Measurements from ENCODE around the gene GJC1. TPM values are rescaled to one million over a fixed set of nuclear protein-coding genes. Genes with fewer than 3 reads are reported as not detected.

GJC1 gene
- polyA plus RNA-seq, 1 donor: 8.2 TPM

DNA sequence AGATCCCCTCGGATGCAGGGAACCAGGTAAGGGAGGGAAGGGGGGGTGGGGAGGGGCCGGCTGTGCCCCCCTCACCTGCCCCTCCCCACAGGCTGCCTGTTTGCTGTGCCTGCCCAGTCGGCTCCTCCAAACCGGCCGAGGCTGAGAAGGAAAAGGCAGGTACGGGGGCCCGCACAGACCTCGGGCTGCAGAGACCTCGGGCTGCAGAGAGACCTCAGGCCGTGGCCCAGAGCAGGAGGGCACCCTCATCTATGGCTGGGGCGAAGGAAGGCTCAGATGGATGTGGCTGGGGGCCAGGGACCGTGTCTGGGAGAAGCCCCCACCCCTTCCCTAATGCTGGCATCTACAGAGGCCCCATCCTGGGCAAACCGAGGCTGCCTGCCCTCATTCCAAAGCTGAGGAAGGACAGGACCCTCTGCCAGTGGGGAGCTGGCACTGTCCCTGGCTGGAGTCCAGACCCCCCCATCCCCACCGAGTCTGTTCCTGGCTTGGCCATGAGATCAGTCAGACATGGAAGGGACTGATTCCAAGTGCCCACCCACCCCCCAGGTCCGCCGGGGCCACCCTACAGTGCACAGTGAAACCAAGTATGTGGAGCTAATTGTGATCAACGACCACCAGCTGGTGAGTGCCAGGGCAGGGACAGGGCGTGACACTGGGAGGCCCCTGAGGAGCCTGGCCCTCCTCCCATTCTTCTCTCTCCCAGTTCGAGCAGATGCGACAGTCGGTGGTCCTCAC, 57.6 kb downstream of the GJC1 start:
- Histone ChIP-seq H3K27ac (ENCODE audit: low read length) (no peak overlapping the region), H3K4me1 (ENCODE audit: control insufficient read depth, insufficient read depth, low read length) (peaks cover 9% of the 10 kb centered on the region), H3K9me3 (ENCODE audit: control insufficient read depth, low read depth, low read length) (peaks cover 3% of the 10 kb centered on the region), H3K36me3 (ENCODE audit: control insufficient read depth, insufficient read depth, low read length) (no peaks in the 10 kb centered on the region), H3K4me3 (ENCODE audit: low read length) (no peak overlapping the region), H3K27me3 (ENCODE audit: control insufficient read depth, insufficient read depth, low read length) (peaks cover 12% of the 10 kb centered on the region)
- WGBS (ENCODE audit: insufficient coverage, low lambda C conversion rate): no CpG with 5 or more reads among the region's 21 CpGs
- DNase-seq: no peak

DNA sequence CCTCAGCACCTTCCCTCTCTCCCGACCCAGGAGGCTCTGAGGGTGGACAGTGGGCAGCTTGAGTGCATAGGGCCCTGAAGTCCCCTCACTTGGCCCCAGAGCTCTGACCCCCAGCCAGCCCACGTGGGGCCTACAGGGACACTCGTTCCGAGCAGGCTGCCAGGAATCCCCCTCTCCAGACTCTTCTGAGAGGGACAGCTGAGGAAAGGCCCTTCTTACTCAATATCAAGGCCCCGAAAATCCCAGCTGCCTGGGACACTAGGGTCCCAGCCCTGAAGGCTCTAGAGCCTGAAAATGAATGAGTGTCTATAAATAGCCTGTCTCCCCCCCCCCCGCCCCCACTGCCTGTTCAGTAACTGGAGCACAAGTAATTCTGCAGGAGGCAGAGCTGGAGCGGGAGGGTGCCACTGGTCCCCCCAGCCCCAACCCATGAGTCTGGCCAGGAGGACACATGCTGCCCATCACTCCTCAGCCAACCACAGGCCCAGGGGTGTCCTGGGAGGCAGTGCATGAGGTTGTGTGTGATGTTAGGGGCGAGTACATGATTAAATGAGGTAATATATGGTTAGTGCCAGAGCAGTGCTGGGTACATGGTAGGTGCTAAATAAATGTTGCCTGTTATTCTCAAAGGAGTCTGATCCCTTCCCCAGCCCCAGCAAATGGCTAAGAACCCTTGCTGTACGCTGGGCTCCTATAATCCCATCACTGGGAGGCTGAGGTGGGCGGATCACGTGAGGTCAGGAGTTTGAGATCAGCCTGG, 59.7 kb downstream of the GJC1 start:
- Histone ChIP-seq H3K27me3 (ENCODE audit: control insufficient read depth, insufficient read depth, low read length) (peaks cover 17% of the 10 kb centered on the region), H3K4me1 (ENCODE audit: control insufficient read depth, insufficient read depth, low read length) (peaks cover 4% of the 10 kb centered on the region), H3K36me3 (ENCODE audit: control insufficient read depth, insufficient read depth, low read length) (no peaks in the 10 kb centered on the region), H3K4me3 (ENCODE audit: low read length) (no peak overlapping the region), H3K9me3 (ENCODE audit: control insufficient read depth, low read depth, low read length) (peaks cover 2% of the 10 kb centered on the region), H3K27ac (ENCODE audit: low read length) (no peak overlapping the region)
- no CpG with 5 or more reads among the region's 11 CpGs for WGBS (ENCODE audit: insufficient coverage, low lambda C conversion rate)
- DNase-seq: no peak

DNA sequence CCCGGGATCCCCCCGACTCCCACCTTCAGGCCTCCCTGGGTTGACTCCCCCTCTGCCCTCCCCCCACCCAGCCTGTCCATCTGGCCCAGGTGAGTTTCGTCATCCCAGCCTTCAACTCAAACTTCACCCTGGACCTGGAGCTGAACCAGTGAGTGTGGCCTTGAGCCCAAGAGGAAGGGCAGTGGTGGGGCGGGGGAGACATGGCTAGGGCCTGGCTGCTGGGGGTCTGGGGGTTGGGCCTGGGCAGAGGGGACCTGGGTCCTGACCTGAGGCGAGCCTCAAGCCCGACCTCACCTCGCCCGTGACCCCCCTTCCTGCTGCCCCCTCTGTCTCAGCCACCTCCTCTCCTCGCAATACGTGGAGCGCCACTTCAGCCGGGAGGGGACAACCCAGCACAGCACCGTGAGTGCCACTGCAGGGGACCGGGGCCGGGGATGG, 60.4 kb downstream of the GJC1 start:
- H3K27me3 ChIP-seq (ENCODE audit: control insufficient read depth, insufficient read depth, low read length): peaks cover 17% of the 10 kb centered on the region

DNA sequence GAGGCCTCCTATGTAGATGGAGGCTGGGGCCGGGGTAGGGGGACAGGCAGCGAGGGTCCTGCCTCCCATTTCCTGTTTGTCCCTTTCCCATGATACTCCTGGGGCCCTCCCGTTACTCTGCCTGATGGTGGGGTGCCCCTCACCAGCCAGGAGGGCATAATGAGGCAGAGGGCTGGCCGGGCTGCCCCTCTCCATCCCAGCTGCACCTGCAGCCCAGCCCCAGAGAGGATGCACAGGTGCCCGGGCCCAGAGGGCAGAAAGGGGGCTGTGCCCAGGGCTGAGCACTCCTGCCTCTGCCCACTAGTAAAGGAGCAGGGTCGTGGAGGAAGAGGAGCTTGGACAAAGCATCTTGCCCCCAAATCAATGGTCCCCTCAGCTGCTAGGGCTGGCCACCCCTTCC, 60.9 kb downstream of the GJC1 start:
- H3K4me1 ChIP-seq (ENCODE audit: control insufficient read depth, insufficient read depth, low read length): no peaks in the 10 kb centered on the region

More for the DNA sequence above, 60.4 kb downstream of the GJC1 start:
- DNase-seq: no peak
- no peaks in the 10 kb centered on the region for H3K36me3 ChIP-seq (ENCODE audit: control insufficient read depth, insufficient read depth, low read length)
- no peak overlapping the region for H3K27ac ChIP-seq (ENCODE audit: low read length)
- H3K4me1 ChIP-seq (ENCODE audit: control insufficient read depth, insufficient read depth, low read length): no peaks in the 10 kb centered on the region
- no CpG with 5 or more reads among the region's 15 CpGs for WGBS (ENCODE audit: insufficient coverage, low lambda C conversion rate)
- H3K9me3 ChIP-seq (ENCODE audit: control insufficient read depth, low read depth, low read length): no peaks in the 10 kb centered on the region
- no peak overlapping the region for H3K4me3 ChIP-seq (ENCODE audit: low read length)

DNA sequence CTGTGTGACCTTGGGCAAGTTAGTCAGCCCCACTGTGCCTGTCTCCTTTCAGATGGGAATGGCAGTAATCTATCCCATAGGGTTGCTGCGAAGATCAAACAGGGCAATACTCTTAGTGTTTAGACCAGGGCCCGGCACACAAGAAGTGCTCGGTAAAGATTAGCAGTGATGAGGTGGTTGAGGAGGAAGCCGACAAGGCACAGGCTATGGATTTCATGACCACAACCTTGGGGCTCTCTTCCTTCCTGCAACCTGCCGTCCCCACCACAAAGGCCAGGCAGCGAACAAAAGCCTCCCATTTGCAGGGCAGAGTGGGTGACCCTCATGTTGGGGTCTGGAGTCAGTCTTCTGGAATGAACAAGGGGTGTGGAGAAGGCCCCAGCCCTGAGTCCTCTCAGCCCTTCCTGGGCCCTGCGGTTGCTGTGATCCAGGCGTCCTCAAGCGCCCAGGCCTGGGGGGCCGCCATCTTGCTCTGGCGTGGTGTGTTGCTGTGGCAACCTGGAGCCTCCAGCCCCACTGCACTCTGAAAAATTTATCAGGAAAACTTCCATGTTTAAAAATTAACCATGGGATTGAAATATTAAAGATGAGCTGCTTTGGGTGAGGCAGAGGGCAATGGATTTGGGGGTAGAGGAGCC, 61.5 kb downstream of the GJC1 start:
- peaks cover 22% of the 10 kb centered on the region for H3K27me3 ChIP-seq (ENCODE audit: control insufficient read depth, insufficient read depth, low read length)
- no peaks in the 10 kb centered on the region for H3K9me3 ChIP-seq (ENCODE audit: control insufficient read depth, low read depth, low read length)
- WGBS (ENCODE audit: insufficient coverage, low lambda C conversion rate): no CpG with 5 or more reads among the region's 11 CpGs
- H3K4me3 ChIP-seq (ENCODE audit: low read length): no peak overlapping the region
- H3K36me3 ChIP-seq (ENCODE audit: control insufficient read depth, insufficient read depth, low read length): no peaks in the 10 kb centered on the region
- H3K4me1 ChIP-seq (ENCODE audit: control insufficient read depth, insufficient read depth, low read length): no peaks in the 10 kb centered on the region
- H3K27ac ChIP-seq (ENCODE audit: low read length): no peak overlapping the region
- no peak for DNase-seq

More for the DNA sequence above, 60.9 kb downstream of the GJC1 start:
- Histone ChIP-seq H3K36me3 (ENCODE audit: control insufficient read depth, insufficient read depth, low read length) (no peaks in the 10 kb centered on the region), H3K27ac (ENCODE audit: low read length) (no peak overlapping the region), H3K4me3 (ENCODE audit: low read length) (no peak overlapping the region), H3K27me3 (ENCODE audit: control insufficient read depth, insufficient read depth, low read length) (peaks cover 22% of the 10 kb centered on the region), H3K9me3 (ENCODE audit: control insufficient read depth, low read depth, low read length) (no peaks in the 10 kb centered on the region)
- no peak for DNase-seq
- no CpG with 5 or more reads among the region's 6 CpGs for WGBS (ENCODE audit: insufficient coverage, low lambda C conversion rate)

DNA sequence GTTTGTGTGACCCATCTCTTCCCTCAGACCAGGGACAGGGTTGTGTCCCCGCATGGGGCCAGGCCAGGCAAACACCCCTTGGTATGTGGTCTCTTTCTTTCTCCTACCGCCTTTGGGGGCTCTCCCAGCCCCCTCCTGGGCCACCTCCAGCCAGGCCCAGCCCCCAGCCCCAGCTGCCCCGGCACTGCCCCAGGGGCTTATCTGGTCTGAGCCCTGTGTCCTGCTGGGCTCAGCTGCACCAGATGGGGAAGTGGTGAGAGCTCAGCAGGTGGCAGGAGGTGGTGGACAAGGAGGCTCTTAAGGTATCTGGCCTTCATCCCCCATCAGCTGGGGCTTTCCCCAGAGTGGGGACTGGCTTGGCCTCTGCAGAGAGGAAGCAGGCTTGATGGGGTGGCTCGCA, 62.6 kb downstream of the GJC1 start:
- H3K27me3 ChIP-seq (ENCODE audit: control insufficient read depth, insufficient read depth, low read length): peaks cover 23% of the 10 kb centered on the region

DNA sequence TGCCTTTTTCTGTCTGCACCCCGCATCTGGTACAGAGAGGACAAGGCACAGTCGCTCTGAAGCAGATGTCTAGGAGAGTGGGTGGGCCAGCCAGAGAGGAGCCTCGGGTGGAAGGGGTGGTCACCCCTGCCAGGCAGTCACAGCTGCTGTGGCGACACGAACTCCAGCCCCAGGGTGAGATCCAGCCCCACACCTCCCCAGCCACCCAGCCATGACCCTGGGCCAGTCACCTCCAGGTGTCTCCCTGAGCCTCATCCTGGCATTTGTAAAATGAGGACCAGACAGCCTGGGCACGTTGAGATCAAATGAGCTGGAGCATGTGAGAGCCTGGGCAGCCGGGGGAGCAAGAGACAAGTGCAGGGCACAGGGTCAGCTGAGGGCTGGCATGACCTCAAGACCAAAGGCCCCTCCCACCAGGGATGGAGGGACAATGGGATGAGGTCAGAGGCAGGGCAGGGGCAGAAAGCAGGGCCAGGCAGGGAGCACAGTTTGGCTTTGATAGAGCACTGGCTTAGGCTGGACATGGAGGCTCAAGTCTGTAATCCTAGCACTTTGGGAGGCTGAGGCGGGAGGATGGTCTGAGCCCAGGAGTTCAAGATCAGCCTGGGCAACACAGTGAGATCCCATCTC, 63.6 kb downstream of the GJC1 start:
- DNase-seq: no peak
- WGBS (ENCODE audit: insufficient coverage, low lambda C conversion rate): no CpG with 5 or more reads among the region's 8 CpGs
- Histone ChIP-seq H3K27me3 (ENCODE audit: control insufficient read depth, insufficient read depth, low read length) (peaks cover 29% of the 10 kb centered on the region), H3K4me1 (ENCODE audit: control insufficient read depth, insufficient read depth, low read length) (no peaks in the 10 kb centered on the region), H3K36me3 (ENCODE audit: control insufficient read depth, insufficient read depth, low read length) (no peaks in the 10 kb centered on the region), H3K4me3 (ENCODE audit: low read length) (no peak overlapping the region), H3K27ac (ENCODE audit: low read length) (no peak overlapping the region), H3K9me3 (ENCODE audit: control insufficient read depth, low read depth, low read length) (no peaks in the 10 kb centered on the region)

More for the DNA sequence above, 62.6 kb downstream of the GJC1 start:
- no peak overlapping the region for H3K4me3 ChIP-seq (ENCODE audit: low read length)
- no peak for DNase-seq
- H3K4me1 ChIP-seq (ENCODE audit: control insufficient read depth, insufficient read depth, low read length): no peaks in the 10 kb centered on the region
- WGBS (ENCODE audit: insufficient coverage, low lambda C conversion rate): no CpG with 5 or more reads among the region's 4 CpGs
- H3K9me3 ChIP-seq (ENCODE audit: control insufficient read depth, low read depth, low read length): no peaks in the 10 kb centered on the region
- no peak overlapping the region for H3K27ac ChIP-seq (ENCODE audit: low read length)
- no peaks in the 10 kb centered on the region for H3K36me3 ChIP-seq (ENCODE audit: control insufficient read depth, insufficient read depth, low read length)

DNA sequence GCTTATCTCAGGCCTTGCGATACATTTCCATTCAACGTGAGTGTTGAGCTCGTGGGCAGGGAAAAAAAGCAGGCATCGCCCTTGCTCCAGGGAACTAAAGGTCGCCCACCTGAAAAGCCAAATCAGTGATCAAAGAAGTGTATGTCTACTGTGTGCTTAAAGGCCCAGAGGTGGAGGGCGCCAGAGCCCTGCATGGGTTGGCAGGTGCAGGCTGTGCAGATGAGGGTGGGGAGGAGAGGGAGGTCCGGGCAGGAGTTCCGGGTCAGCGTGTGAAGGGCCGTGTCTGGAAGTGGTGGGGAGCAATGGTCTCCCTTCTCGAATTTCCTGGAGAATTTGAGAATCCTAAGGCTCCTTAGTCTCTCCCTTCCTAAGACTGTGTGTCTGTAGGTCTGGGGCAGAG, 64.1 kb downstream of the GJC1 start:
- no CpG with 5 or more reads among the region's 11 CpGs for WGBS (ENCODE audit: insufficient coverage, low lambda C conversion rate)
- Histone ChIP-seq H3K9me3 (ENCODE audit: control insufficient read depth, low read depth, low read length) (no peaks in the 10 kb centered on the region), H3K4me3 (ENCODE audit: low read length) (no peak overlapping the region), H3K27ac (ENCODE audit: low read length) (no peak overlapping the region), H3K27me3 (ENCODE audit: control insufficient read depth, insufficient read depth, low read length) (peaks cover 34% of the 10 kb centered on the region), H3K4me1 (ENCODE audit: control insufficient read depth, insufficient read depth, low read length) (no peaks in the 10 kb centered on the region), H3K36me3 (ENCODE audit: control insufficient read depth, insufficient read depth, low read length) (no peaks in the 10 kb centered on the region)
- DNase-seq: no peak

DNA sequence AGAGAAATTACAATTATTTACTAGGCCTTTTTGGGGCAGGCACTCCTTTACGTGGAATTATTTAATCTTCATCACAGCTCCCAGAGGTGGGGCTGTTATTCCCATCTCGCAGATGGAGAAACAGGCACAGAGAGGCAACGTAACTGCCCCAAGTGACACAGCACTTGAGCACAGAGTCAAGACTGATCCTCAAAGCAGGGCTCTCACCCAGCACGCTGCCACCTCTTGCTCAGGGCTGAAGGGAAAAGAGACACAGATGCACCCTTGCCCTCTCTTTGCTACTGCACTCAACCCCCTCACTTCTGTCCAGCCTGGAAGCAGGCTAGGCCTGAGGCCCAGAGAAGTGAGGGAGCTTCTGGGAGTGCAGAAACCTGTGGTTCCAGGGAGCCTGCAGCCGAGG, 66.9 kb downstream of the GJC1 start:
- Histone ChIP-seq H3K4me1 (ENCODE audit: control insufficient read depth, insufficient read depth, low read length) (peaks cover 6% of the 10 kb centered on the region), H3K27ac (ENCODE audit: low read length) (no peak overlapping the region), H3K36me3 (ENCODE audit: control insufficient read depth, insufficient read depth, low read length) (no peaks in the 10 kb centered on the region), H3K4me3 (ENCODE audit: low read length) (no peak overlapping the region), H3K27me3 (ENCODE audit: control insufficient read depth, insufficient read depth, low read length) (peaks cover 54% of the 10 kb centered on the region), H3K9me3 (ENCODE audit: control insufficient read depth, low read depth, low read length) (peaks cover 2% of the 10 kb centered on the region)
- DNase-seq: no peak
- no CpG with 5 or more reads among the region's 5 CpGs for WGBS (ENCODE audit: insufficient coverage, low lambda C conversion rate)

All from large intestine (tissue), 3 donors.